NCI-H1930 (cell line): ENCODE measurements around the gene SORCS2.

Experiments
- DNase-seq, 2 experiments: peaks; one replicate each; lab custom pipeline; 2025; lab: John Stamatoyannopoulos, UW

Gene SORCS2

DNA sequence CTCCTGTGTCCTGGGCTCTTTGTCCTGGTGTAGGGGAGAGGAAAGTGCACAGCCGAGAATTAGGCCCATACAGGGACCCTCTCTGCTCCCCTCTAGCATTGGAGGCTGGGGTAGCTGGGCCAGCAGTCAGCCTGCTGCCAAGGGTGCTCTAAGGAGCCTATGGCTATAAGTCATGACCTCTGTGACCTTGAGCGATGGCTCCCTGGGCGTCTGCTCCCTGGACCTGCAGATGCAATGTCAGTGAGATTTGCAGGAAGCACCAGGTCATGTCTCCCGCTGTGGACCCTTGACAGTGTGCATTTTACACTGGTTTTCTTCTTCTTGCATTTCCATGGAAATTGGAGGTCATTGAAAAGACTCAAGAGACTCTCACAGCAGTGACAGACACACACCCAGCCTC is 476.5 kb downstream of the SORCS2 start:
- DNase-seq: no peak

DNA sequence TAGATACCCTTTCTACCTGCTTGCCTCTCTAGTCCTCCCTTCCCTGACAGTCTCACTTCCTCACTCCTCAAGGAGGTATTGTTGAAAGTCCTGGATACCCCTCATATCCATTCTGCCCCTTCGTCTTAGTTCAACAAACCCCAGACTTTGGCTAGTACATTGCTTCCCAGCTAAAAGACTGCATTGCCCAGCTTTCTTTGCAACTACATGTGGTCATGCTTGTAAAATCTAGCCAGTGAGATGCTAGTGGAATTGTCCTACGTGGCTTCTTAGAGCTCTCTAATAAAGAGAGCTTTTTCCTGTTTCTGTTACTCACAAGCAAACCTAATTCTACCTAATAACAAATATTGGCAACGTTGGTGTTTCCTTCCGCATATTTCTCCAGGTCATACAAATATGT is 480.3 kb downstream of the SORCS2 start:
- no peak for DNase-seq

DNA sequence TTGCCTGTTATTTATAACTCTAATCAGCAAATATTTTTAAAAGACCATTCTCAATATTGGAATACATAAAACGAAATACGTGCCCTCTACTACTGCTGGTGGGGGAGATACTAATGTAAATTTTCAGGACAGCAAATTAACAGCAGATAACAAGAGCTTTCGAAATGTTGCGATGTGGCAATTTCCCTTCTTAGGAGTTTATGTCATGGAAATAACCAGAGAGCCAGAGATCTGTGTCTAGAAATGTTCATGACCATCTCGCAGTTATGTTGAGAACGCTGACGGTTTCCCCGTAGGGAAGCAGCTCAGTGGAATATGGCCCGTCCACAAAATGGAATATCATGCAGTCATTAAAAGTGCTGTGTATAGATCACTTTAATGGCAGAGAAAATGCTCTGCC is 480.8 kb downstream of the SORCS2 start:
- DNase-seq: no peak

DNA sequence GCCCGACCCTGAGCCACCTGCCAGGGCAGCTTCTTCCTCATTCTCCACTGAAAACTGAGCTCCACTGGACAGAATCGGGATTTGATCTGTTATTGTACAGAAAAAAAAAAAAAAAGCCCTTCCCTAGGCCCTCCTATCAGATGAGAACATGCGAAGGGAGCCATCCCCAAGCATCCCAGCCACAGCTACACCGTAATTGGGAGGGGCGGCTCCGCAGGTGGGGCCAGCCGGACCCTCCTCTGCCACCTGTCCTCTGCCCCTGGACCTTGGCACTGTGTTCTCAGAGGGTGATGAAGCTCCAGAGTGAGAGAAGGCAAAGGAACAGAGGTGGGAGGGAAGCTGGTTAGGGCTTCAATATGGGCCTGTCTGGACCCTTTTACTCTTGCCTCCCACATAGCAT is 482.4 kb downstream of the SORCS2 start:
- no peak for DNase-seq

DNA sequence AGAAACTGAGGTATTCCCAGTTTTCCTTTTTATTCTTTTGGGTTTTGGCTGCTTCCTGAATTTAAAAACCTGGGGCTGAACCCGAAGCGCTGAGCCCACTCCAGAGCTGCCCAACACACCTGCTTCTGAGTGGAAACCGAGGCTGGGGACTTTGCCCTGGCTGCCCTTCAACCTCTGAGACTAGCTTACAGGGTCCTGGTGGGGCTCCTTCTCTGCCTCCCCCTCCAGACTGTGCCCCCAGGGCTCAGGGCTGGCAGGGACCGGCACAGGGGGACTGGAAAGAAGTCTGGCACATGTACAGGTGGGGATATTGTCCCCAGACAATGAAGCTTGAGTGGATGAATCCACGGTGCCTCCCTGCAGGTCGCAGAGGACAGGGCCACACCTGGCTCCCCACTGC is 482.8 kb downstream of the SORCS2 start:
- no peak for DNase-seq

DNA sequence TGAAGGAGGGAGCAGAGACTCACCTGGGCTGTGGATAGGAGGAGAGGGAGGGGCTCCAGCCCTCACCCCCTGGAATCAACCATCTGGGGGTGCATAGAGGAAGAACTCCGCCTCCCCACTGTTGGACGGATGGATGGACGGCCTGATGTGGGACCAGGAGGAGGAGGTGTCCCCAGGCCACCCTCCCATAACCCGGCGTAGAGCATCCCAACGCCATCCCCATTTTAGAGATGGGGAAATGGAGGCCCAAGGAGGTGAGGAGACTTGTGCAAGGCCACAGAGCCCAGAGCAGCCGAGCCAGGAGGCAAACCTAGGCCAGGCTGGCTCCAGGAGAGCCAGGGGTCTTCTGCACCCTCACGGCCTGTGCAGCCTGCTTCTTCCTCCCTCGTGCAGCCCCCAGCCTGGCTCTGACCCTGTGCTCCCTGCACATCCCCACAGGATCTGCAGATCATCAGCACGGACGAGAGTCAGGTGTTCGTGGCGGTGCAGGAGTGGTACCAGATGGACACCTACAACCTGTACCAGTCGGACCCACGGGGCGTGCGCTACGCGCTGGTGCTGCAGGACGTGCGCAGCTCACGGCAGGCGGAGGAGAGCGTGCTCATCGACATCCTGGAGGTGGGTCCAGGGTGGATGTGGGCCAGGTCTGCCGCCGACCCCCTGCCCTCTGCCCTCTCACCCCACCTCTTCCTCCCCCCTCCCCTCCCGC is 483.4 kb downstream of the SORCS2 start:
- no peak for DNase-seq

DNA sequence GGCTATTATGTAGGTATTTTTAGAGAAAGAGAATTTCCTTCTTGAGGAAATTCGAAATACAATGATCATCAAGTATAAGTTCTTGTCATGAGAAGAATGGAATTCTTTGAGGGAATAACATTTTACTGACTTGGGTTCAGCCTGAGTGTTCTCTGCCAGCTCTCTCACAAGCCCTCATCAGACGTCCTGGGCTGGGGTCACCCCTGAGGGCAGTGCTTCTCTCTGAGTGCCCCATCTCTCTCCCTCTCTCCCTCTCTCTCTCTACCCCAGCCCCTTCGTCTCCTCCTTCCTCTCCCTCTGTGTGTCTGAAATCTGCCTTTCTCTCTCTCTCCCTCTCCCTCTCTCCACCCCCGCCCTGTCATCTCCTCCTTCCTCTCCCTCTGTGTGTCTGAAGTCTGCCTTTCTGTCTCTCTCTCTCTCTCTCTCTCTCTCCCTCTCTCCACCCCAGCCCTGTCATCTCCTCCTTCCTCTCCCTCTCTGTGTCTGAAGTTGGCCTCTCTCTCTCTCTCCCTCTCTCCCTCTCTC is 484.1 kb downstream of the SORCS2 start:
- no peak for DNase-seq

DNA sequence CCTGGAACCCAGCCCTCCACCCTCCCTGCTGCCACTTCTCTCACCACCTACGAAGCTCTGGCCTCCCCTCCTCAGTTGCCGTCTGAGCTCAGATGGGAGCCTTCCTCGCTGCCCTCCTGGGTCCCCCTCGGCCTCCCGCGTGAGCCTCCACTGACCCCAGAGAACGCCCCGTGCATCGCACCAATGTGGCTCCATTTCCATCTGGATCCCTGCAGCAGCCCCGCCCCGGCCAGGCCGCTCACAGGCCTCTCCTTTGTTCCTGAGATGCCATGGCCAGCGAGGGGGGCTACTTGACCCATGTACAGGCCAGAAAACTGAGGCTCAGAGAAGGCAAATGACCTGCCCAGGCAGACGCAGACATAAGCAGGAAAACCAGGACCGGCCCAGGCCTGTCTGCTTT is 484.7 kb downstream of the SORCS2 start:
- no peak for DNase-seq

DNA sequence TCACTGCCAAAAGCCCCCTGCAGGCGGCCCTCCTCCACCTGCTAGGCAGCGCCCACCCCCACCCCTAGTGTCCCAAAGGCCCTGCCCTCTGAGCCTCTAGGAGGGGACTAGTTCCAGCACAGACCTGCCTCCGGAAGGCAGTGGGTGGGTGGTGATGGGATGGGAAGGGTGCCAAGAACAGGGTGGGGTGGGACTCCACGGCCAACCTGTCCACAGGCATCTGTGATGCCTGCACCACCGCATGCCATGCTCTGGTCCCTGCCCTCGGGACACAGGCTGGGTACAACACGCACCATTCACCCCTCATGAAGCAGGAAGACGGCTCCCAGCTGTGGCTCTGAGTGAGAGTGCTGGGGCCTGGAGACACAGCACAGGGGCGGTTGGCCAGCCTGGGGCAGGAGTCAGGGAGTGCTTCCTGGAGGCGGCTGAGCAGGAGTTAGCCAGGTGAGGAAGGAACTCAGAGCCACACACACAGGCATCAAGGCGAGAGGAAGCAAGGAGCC is 485.5 kb downstream of the SORCS2 start:
- no peak for DNase-seq

DNA sequence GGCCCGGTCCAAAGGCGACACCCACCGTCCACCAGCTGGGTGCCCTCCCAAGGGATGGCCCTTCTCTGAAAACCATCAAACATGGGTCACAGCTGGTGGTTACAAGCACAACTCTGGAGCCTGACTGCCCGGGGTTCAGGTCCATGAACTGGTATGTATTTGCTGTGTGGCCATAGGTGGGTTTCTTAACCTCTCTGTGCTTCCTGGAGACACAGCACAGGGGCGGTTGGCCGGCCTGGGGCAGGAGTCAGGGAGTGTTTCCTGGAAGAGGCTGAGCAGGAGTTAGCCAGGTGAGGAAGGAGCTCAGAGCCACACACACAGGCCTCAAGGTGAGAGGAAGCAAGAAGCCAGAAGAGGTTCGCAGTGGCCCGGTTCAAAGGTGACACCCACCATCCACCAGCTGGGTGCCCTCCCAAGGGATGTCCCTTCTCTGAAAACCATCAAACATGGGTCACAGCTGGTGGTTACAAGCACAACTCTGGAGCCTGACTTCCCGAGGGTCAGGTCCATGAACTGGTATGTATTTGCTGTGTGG is 486.0 kb downstream of the SORCS2 start:
- no peak for DNase-seq

DNA sequence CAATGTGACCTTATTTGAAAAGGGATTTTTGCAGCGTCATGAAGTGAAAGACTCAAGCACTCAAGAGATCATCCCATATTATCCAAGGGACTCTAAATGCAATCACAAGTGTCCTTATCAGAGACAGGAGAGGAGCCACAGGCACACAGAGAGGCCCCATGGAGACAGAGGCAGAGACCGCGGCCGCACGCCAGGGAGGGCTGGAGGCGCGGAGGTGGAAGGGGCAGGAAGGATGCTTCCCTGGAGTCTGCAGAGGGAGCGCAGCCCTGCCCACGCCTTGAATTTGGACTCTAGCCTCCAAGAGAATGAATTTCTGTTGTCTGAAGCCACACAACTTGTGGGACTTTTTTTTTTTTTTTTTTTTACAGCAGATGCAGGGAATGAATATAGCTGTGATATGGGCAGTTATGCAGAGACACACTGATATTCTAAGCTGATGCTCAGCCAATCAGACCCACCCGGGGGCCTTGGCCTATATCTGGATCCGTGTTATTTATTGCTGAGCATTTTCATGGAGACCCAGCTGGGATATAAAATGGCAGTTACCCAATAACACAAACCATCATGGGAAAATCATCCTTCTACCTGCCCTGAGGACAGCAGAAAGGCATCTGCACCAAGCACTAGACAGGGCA is 487.2 kb downstream of the SORCS2 start:
- no peak for DNase-seq

DNA sequence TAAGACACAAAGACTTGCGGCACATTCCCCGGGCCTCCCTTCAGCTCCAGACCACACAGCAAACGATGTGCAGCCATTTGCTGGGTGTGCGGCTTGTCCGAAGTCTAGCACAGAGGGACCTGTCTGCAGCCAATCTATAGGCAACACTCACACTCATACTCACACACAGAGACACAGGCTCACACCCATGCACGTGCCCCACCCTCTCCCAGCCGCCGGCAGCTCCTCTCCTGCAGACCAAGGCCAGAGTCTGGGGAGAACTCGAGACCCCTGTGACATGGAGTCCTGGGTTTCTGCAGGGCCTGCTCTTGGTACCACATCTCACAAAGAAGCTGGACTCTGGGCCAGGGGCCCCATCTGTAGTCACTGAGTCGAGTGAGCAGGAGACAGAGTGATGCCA is 487.8 kb downstream of the SORCS2 start:
- no peak for DNase-seq

DNA sequence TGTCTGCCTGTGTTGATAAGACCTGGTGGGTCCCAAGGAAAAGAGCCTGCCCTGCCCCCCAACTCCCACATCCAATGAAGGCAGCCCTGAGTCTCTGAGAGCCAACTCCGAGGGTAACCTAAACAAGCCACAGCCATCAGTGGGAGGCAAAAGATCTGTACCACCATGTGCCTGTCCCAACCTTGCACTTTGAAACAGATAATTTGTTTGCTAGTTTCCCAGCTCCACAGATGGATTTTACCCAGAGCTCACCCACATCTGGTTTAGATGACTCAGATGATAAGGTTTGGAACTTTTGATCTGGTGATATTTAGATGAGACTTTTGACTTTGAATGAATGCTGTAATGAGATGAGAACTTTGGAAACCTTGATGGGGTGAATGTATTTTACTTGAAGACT is 488.4 kb downstream of the SORCS2 start:
- DNase-seq: no peak

DNA sequence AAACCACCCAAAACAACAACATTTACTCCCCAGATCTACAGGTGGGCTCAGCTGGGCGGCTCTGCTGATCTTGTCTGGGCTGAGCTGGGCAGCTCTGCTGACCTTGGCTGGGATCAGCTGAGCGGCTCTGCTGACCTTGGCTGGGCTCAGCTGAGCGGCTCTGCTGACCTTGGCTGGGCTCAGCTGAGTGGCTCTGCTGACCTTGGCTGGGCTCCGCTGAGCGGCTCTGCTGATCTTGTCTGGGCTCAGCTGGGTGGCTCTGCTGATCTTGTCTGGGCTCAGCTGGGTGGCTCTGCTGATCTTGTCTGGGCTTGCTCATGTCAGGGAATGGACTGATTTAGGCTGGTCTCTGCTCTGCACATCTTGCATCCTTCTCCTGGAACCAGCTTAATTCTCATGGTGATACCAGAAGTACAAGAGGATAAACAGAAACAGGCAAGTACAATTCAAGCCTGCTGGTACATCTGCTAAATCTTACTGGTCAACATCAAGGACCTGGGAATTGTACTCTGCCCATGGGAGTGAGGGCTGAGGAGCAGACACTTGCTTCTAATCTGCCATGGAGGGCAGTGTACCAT is 490.9 kb downstream of the SORCS2 start:
- no peak for DNase-seq

DNA sequence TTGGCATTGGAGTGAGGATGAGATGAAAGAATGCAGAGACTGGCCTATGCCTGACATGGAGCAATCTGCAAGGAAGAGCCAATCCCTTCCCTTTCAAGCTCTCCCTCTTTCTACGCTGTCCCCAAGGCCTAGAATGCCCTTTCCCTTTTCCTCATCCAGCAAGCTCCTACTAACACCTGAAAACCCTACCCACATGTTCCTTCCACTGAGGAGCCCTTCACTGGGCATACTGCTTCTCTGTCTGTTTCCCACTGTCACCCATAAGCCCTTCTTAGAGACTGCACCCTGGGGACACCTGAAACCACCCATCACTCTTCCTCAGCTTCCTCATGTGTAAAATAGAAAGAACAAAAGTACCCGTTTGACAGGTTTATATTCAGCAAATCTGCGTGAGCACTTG is 492.0 kb downstream of the SORCS2 start:
- DNase-seq: no peak

DNA sequence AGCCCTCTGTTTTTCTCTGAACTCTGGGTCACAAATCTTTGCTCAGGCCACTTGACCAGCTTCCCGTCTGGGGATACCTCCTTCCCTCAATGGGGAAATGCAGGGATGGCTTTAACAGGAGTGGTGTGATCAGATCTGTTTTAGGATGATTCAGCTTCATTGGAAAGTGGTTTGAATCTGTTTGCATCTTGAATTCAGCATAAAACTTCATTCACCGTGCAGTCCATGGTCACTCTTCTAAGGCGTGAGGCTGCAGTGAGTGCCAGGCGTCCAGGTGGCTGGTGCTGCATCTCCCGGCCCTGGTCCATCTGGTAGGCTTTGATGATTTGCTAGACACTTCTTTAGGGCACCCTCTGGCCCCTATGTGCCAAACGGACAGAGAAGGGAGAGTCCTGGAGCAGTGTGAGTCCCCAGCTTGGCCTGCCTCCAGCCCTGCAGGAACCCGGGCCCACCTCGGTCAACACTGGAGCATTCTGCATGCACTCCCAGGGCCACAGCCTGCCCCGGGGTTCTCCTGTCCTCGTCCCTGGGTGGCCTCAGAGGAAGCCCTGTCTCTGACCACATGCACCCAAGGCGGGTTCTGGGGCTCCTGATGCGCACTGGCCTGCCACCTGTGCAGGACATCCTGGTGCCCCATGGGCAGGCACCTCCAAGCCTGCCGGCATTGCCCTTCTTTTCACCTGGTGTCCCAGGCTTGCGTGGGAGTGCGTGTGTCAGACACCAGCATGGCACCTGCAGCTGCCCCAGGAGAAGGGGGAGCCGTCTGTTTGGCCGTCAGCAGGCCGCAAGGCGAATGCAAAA is 493.9 kb downstream of the SORCS2 start:
- no peak for DNase-seq

DNA sequence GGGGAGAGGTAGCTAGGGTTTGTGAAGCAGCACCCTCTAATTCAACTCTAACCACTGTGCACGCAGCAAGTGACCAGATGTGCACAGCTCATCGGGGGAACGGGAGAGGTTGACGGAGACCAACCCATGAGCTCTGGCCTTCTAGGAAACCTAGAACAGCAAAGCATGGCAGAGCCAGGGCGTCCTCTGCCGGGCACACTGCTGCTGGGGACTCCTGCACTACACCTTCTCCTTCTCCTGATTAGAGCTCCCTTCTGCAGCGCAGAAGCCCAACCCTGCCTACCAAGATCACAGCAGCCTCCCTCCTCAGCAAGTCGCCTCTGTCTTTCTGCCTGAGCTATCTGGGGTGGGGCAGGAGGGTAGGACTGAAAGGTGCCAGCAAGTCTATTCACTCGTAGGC is 494.7 kb downstream of the SORCS2 start:
- no peak for DNase-seq

DNA sequence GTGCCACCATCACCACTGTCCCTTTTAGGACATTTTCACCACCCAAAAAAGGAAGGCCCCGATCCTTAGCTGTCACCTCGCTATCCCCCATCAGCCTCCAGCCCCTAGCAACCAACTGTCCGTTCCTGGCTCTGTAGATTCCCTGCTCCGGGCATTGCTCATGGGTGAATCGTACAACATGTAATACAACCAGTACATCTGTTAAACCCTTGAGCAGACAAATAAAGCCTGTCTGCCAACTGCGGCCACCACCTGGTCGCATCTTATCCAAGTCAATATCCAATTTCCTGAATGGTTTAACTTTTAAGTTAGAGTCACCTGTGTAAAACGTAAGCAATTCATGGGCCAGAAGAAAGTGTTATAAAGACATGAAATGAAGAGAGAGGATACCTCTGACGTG is 495.5 kb downstream of the SORCS2 start:
- no peak for DNase-seq

DNA sequence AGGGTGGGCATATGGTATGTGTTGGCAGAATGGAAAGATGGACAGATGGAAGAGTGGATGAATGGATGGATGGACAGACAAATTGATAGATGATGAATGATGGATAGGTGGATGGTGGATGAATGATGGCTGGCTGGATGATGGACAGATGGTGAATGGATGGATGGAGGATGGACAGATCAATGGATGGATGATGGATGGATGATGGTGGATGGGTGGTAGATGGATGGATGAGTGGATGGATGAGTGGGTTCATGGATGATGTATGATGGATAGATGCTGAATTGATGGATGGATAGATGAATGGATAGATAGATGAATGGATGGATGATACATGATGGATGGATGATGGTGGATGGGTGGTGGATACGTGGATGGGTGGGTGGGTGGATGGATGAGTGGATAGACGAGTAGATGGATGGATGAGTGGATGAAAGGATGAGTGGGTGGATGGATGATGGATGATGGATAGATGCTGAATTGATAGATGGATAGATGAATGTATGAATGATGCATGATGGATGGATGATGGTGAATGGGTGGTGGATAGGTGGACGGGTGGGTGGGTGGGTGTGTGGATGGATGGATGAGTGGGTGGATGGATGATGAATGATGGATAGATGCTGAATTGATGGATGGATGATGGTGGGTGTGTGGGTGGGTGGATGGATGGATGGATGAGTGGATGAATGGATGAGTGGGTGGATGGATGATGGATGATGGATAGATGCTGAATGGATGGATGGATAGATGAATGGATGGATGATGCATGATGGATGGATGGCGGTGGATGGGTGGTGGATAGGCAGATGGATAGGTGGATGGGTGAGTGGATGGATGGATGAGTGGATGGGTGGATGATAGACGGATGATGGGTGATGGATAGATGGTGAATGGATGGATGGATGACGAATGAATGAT is 497.7 kb downstream of the SORCS2 start:
- DNase-seq: no peak

DNA sequence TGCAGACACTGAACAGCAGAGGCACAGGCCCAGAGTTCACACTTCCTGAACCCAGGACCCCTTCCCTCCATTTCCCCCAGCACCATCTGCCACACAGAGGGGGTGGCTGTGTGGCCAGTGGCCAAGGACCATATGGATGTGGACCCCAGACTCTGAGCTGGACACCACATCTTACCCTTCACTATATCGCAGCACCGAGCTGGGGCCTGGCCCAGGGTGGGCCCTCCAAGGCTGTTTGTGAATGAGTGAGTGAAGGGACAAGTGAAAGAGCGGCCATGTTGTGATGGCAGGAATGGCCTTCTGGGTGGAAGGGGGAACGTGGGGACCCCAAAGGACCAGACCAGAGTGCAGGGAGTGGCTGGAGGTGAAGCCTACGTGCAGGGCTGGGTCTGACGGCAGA is 498.7 kb downstream of the SORCS2 start:
- no peak for DNase-seq

DNA sequence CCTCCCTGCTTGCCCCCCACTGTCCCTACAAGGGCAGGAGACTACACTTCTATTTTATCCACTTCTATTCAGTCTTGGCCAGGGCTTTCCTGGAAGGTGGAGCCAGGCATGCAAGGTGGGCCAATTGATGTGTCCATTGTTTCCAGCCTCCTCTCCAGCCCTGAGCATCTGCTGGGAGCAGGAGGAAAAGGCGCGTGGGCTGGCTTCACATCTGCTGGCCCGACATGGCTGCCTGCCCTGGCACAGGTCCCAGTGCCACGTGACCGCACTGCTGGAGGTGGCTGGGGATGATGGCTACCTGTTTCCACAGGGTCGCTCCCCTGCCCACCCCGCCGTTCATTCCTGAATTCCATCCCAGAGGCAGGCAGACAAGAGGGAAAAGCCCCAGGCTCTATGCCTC is 499.6 kb downstream of the SORCS2 start:
- DNase-seq: no peak
